IMR-90 (cell line): ENCODE data around the gene SPON1. TPM values are rescaled to one million over a fixed set of nuclear protein-coding genes. Genes with fewer than 3 reads are reported as not detected.

ENCODE experiments used
- ATAC-seq: fragments of 200-7000 bp; cut with Tn5 transposase; 2 replicates; pipeline ENCODE4 v1.9.1; 2020; ENCODE audit warnings: low read depth, mild to moderate bottlenecking, moderate library complexity
- BruUV-seq: library from RNA; stranded (reverse); fragments of 400-500 nt; replicated peaks from 2 replicates; lab custom pipeline; 2021; lab: Mats Ljungman, UMichigan
- CTCF ChIA-PET: fragments of 300-600 bp; formaldehyde crosslinking; extraction: SDS; loops from one replicate; lab custom pipeline; 2021; ENCODE audit warnings: antibody characterized with exemption; lab: Yijun Ruan, JAX
- POLR2A ChIA-PET: fragments of 300-600 bp; sonication (Branson Sonifier 250); formaldehyde crosslinking; loops from one replicate; lab custom pipeline; 2022; ENCODE audit warnings: antibody characterized with exemption; ENCODE audit not compliant: unreplicated experiment; lab: Charles Lee
- DNase-seq: peaks from one replicate; pipeline ENCODE4 v3.0.0; 2013
- H2AFZ ChIP-seq: replicated peaks from 2 replicates; pipeline ENCODE3; 2013; ENCODE audit warnings: low read length, mild to moderate bottlenecking; ENCODE audit not compliant: poor library complexity
- H2AK5ac ChIP-seq: 2 replicates; pipeline ENCODE4 v1.6.1; 2013; ENCODE audit warnings: low read depth, low read length, inconsistent platforms
- H2AK9ac ChIP-seq: replicated peaks from 2 replicates; pipeline ENCODE3; 2013; ENCODE audit warnings: mild to moderate bottlenecking, low read depth, low read length, moderate library complexity; ENCODE audit not compliant: poor library complexity
- H2BK120ac ChIP-seq: 2 replicates; pipeline ENCODE4 v1.6.1; 2013; ENCODE audit warnings: low read depth, low read length, inconsistent platforms
- H2BK15ac ChIP-seq: 3 replicates; pipeline ENCODE4 v1.6.1; 2013; ENCODE audit warnings: low read depth, low read length, inconsistent platforms
- H2BK20ac ChIP-seq: 2 replicates; pipeline ENCODE4 v1.6.1; 2013; ENCODE audit warnings: low read depth, mild to moderate bottlenecking, inconsistent platforms, low read length, moderate library complexity
- H2BK5ac ChIP-seq: 2 replicates; pipeline ENCODE4 v1.6.1; 2013; ENCODE audit warnings: mild to moderate bottlenecking, low read depth, low read length, inconsistent platforms; ENCODE audit not compliant: poor library complexity, severe bottlenecking
- H3K14ac ChIP-seq: replicated peaks from 2 replicates; pipeline ENCODE4 v1.6.1; 2013; ENCODE audit warnings: low read depth, low read length, inconsistent platforms
- H3K18ac ChIP-seq: 2 replicates; pipeline ENCODE4 v1.6.1; 2013; ENCODE audit warnings: low read depth, low read length, control low read depth
- H3K23ac ChIP-seq: 2 replicates; pipeline ENCODE4 v1.6.1; 2013; ENCODE audit warnings: low read depth, low read length, inconsistent platforms
- H3K27ac ChIP-seq: 2 replicates; pipeline ENCODE4 v1.5.1; 2013; ENCODE audit warnings: mild to moderate bottlenecking, control low read depth, low read length; ENCODE audit not compliant: insufficient read depth
- H3K27me3 ChIP-seq: 2 replicates; pipeline ENCODE4 v1.6.1; 2013; ENCODE audit warnings: low read length; ENCODE audit not compliant: control insufficient read depth, insufficient read depth
- H3K36me3 ChIP-seq: 2 replicates; pipeline ENCODE4 v1.6.1; 2013; ENCODE audit warnings: low read length, mixed read lengths; ENCODE audit not compliant: control insufficient read depth, insufficient read depth
- H3K4ac ChIP-seq: 2 replicates; pipeline ENCODE4 v1.6.1; 2013; ENCODE audit warnings: low read depth, low read length, inconsistent platforms
- H3K4me1 ChIP-seq: 2 replicates; pipeline ENCODE4 v1.6.1; 2013; ENCODE audit warnings: low read length, mixed read lengths; ENCODE audit not compliant: control insufficient read depth, insufficient read depth
- H3K4me2 ChIP-seq: 2 replicates; pipeline ENCODE4 v1.6.1; 2013; ENCODE audit warnings: low read depth, mild to moderate bottlenecking, control low read depth, low read length, moderate library complexity
- H3K4me3 ChIP-seq: 2 replicates; pipeline ENCODE4 v1.5.1; 2013; ENCODE audit warnings: low read depth, mild to moderate bottlenecking, control low read depth, low read length, moderate library complexity; ENCODE audit not compliant: insufficient read depth
- H3K56ac ChIP-seq: 2 replicates; pipeline ENCODE4 v1.6.1; 2013; ENCODE audit warnings: low read length, inconsistent platforms; ENCODE audit not compliant: insufficient read depth; ENCODE audit errors: extremely low read depth
- H3K79me1 ChIP-seq, 2 experiments: 2 replicates each; pipeline ENCODE4 v1.6.1; 2013; ENCODE audit warnings: low read length in 2 of 2, inconsistent platforms in 1 of 2, low read depth in 1 of 2
- H3K9ac ChIP-seq: 2 replicates; pipeline ENCODE4 v1.6.1; 2013; ENCODE audit warnings: low read depth, low read length, control low read depth
- H3K9me1 ChIP-seq: 2 replicates; pipeline ENCODE4 v1.6.1; 2013; ENCODE audit warnings: low read length, inconsistent platforms; ENCODE audit not compliant: insufficient read depth
- H3K9me3 ChIP-seq: 2 replicates; pipeline ENCODE4 v1.6.1; 2013; ENCODE audit warnings: low read length; ENCODE audit not compliant: control insufficient read depth, insufficient read depth
- H4K20me1 ChIP-seq: 2 replicates; pipeline ENCODE4 v1.6.1; 2013; ENCODE audit warnings: low read length, inconsistent platforms; ENCODE audit not compliant: insufficient read depth
- H4K5ac ChIP-seq: 2 replicates; pipeline ENCODE4 v1.6.1; 2013; ENCODE audit warnings: mild to moderate bottlenecking, low read depth, low read length, control low read depth
- H4K8ac ChIP-seq, 2 experiments: 2 replicates each; pipeline ENCODE4 v1.6.1; 2013; ENCODE audit warnings: low read depth in 2 of 2, low read length in 2 of 2, control low read depth in 1 of 2, inconsistent platforms in 1 of 2
- H4K91ac ChIP-seq: 2 replicates; pipeline ENCODE4 v1.6.1; 2013; ENCODE audit warnings: low read depth, low read length, inconsistent platforms; ENCODE audit not compliant: insufficient read depth
- BHLHE40 ChIP-seq: fragments of 150-350 bp; IDR thresholded peaks from 2 replicates; pipeline ENCODE4 v1.6.1; 2016; ENCODE audit warnings: mild to moderate bottlenecking, low read depth, low read length
- CEBPB ChIP-seq: IDR thresholded peaks from 2 replicates; pipeline ENCODE4 v1.6.1; 2012; ENCODE audit warnings: low read depth, low read length, improper control_type of control experiment
- CHD1 ChIP-seq: IDR thresholded peaks from 2 replicates; pipeline ENCODE4 v1.6.1; 2012; ENCODE audit warnings: low read depth, low read length, improper control_type of control experiment
- CTCF ChIP-seq: conservative IDR thresholded peaks from 2 replicates; pipeline ENCODE4 v1.5.1; 2012; ENCODE audit warnings: mild to moderate bottlenecking, low read depth, low read length, improper control_type of control experiment
- ELK1 ChIP-seq: fragments of 150-350 bp; IDR thresholded peaks from 2 replicates; pipeline ENCODE4 v1.6.1; 2016; ENCODE audit warnings: low read depth, mild to moderate bottlenecking, low read length, moderate library complexity, borderline replicate concordance
- FOS ChIP-seq: fragments of 150-350 bp; IDR thresholded peaks from 2 replicates; pipeline ENCODE4 v1.6.1; 2016; ENCODE audit warnings: low read depth, low read length
- MAFK ChIP-seq: IDR thresholded peaks from 2 replicates; pipeline ENCODE4 v1.6.1; 2012; ENCODE audit warnings: low read depth, low read length, improper control_type of control experiment
- MAZ ChIP-seq: IDR thresholded peaks from 2 replicates; pipeline ENCODE4 v1.6.1; 2012; ENCODE audit warnings: low read depth, mild to moderate bottlenecking, low read length, improper control_type of control experiment, moderate library complexity, borderline replicate concordance
- MXI1 ChIP-seq: IDR thresholded peaks from 2 replicates; pipeline ENCODE4 v1.6.1; 2012; ENCODE audit warnings: low read depth, mild to moderate bottlenecking, low read length, moderate library complexity, borderline replicate concordance
- NFE2L2 ChIP-seq: fragments of 150-350 bp; IDR thresholded peaks from 2 replicates; pipeline ENCODE4 v1.6.1; 2016; ENCODE audit warnings: low read depth, mild to moderate bottlenecking, low read length
- POLR2A ChIP-seq: IDR thresholded peaks from 2 replicates; pipeline ENCODE4 v1.6.1; 2012; ENCODE audit warnings: mild to moderate bottlenecking, low read depth, low read length
- RAD21 ChIP-seq: IDR thresholded peaks from 2 replicates; pipeline ENCODE4 v1.6.1; 2012; ENCODE audit warnings: low read length, improper control_type of control experiment
- RCOR1 ChIP-seq: IDR thresholded peaks from 2 replicates; pipeline ENCODE4 v1.6.1; 2012; ENCODE audit warnings: mild to moderate bottlenecking, low read length, improper control_type of control experiment; ENCODE audit not compliant: insufficient replicate concordance
- RFX5 ChIP-seq: IDR thresholded peaks from 2 replicates; pipeline ENCODE4 v1.8.0; 2012; ENCODE audit warnings: low read depth, mild to moderate bottlenecking, low read length, moderate library complexity
- SMC3 ChIP-seq: fragments of 150-350 bp; IDR thresholded peaks from 2 replicates; pipeline ENCODE4 v1.6.1; 2016; ENCODE audit warnings: low read depth, mild to moderate bottlenecking, antibody characterized with exemption, low read length, moderate library complexity
- WGBS, 2 experiments: methylation state at CpG; one replicate each; pipeline versions ENCODE4 v1.1.5 to v1.1.7; 2013; ENCODE audit warnings: missing lambda C conversion rate in 2 of 2; ENCODE audit not compliant: insufficient read length in 1 of 2; ENCODE audit errors: extremely low coverage in 2 of 2; 5-methylcytosine and 5-hydroxymethylcytosine counted together
- dilution Hi-C: fragments of 300-500 bp; cut with HindIII; formaldehyde crosslinking; loops from one replicate; pipeline ENCODE4 v1.14.3; 2018; ENCODE audit warnings: low sequenced_read_pairs; ENCODE audit not compliant: unreplicated experiment
- in situ Hi-C: fragments of 300-500 bp; cut with MboI; formaldehyde crosslinking; loops from 3 replicates; pipeline ENCODE4 v1.14.3; 2019; ENCODE audit warnings: low sequenced_read_pairs, inconsistent platforms, mixed read lengths
- intact Hi-C: fragments of 100-400 bp; cut with micrococcal nuclease; formaldehyde crosslinking; loops from 2 replicates; pipeline ENCODE4 v1.10.0; 2022
- polyA plus RNA-seq, 3 experiments: library from polyadenylated mRNA; depleted of rRNA; stranded (reverse); fragments of >200 nt; gene quantifications; 2 replicates each; pipeline ENCODE4 v1.2.3, GENCODE V29; 2012; ENCODE audit warnings: low replicate concordance in 1 of 3
- total RNA-seq: library from RNA; depleted of rRNA; stranded (reverse); fragments of >200 nt; gene quantifications from 2 replicates; pipeline ENCODE4 v1.2.3, GENCODE V29; 2012
- TF ChIP-seq, protein P1 (sequence below): fragments of 150-350 bp; IDR thresholded peaks from 2 replicates; pipeline ENCODE4 v1.6.1; 2017; ENCODE audit warnings: mild to moderate bottlenecking, antibody characterized with exemption, low read length, low read depth

Gene SPON1
- total and polyA plus RNA-seq, 2 of the 4 experiments (the other 2 are of a cell fraction), result 0.62 to 0.72 TPM

GRCh38 chr11:13974631-13975030 lies 12.1 kb downstream of the SPON1 start:
- H3K56ac ChIP-seq, result no peak overlapping the region
- dilution Hi-C loops, result no loop called here
- H3K4me3 ChIP-seq, result no peak overlapping the region
- H4K5ac ChIP-seq, result no peak overlapping the region
- TF ChIP-seq FOS, result no peak
- no peak for TF ChIP-seq RFX5
- TF ChIP-seq, protein P1, sequence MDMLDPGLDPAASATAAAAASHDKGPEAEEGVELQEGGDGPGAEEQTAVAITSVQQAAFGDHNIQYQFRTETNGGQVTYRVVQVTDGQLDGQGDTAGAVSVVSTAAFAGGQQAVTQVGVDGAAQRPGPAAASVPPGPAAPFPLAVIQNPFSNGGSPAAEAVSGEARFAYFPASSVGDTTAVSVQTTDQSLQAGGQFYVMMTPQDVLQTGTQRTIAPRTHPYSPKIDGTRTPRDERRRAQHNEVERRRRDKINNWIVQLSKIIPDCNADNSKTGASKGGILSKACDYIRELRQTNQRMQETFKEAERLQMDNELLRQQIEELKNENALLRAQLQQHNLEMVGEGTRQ, result no peak
- no peak for TF ChIP-seq BHLHE40
- no peak for TF ChIP-seq CEBPB
- no peak for TF ChIP-seq RCOR1
- no peak for TF ChIP-seq ELK1
- no peak for TF ChIP-seq NFE2L2
- no peak for TF ChIP-seq MXI1
- TF ChIP-seq POLR2A, result no peak
- TF ChIP-seq SMC3, result no peak
- TF ChIP-seq RAD21, result no peak
- no peak for TF ChIP-seq CTCF
- no peak for TF ChIP-seq MAZ
- no peak for TF ChIP-seq MAFK
- TF ChIP-seq CHD1, result no peak
- no peak overlapping the region for H2BK15ac ChIP-seq
- no peak overlapping the region for H2BK120ac ChIP-seq
- no peak overlapping the region for H3K14ac ChIP-seq
- no CpG with 5 or more reads among the region's 1 CpG for WGBS, 2 experiments
- no peak overlapping the region for H2BK5ac ChIP-seq
- no peak overlapping the region for H4K91ac ChIP-seq
- H2BK20ac ChIP-seq, result no peak overlapping the region
- H3K79me1 ChIP-seq, result no peaks in the 10 kb centered on the region
- intact Hi-C loops, result loop anchor here (5.0 kb wide), 2 partner anchors 173 to 968 kb away; no protein-coding TSS in a partner anchor
- no TSS peak for BruUV-seq
- peaks cover 2% of the 10 kb centered on the region; the same call in 1 of the 2 replicates for H3K4me1 ChIP-seq
- no peaks in the 10 kb centered on the region for H3K36me3 ChIP-seq
- CTCF ChIA-PET, result interaction anchor here (0.6 to 1.6 kb wide), 2 partner anchors 18 to 43 kb away, joined by 3 to 4 read pairs; no protein-coding TSS in a partner anchor
- H3K9me3 ChIP-seq, result no peaks in the 10 kb centered on the region
- no peak overlapping the region for H2AFZ ChIP-seq
- H3K9ac ChIP-seq, result no peak overlapping the region
- no peak for DNase-seq
- POLR2A ChIA-PET, result no interaction called here
- H3K4ac ChIP-seq, result no peak overlapping the region
- H3K9me1 ChIP-seq, result 0 out of 2 replicates have a peak, but pooled peaks cover 3% of the 10 kb centered on the region
- ATAC-seq, result no peak
- H3K23ac ChIP-seq, result no peak overlapping the region
- no peak overlapping the region for H3K18ac ChIP-seq
- H2AK5ac ChIP-seq, result no peak overlapping the region
- H3K4me2 ChIP-seq, result no peak overlapping the region
- peaks cover 9% of the 10 kb centered on the region for H3K27me3 ChIP-seq
- in situ Hi-C loops, result no loop called here
- H3K27ac ChIP-seq, result no peak overlapping the region
- H4K20me1 ChIP-seq, result no peaks in the 10 kb centered on the region
- no peak overlapping the region for H2AK9ac ChIP-seq
- no peak overlapping the region for H4K8ac ChIP-seq
